Testis (tissue), 2 donors: Measurements from ENCODE around the gene COL6A3.

Source experiments
- POLR2A ChIP-seq: fragments of 450-650 bp; IDR thresholded peaks from one replicate; pipeline ENCODE4 v1.6.1; 2017; ENCODE audit warnings: antibody characterized with exemption, mild to moderate bottlenecking, moderate library complexity
- TF ChIP-seq, protein P1 (sequence below), 3 experiments: fragments of 450-650 bp in 2 of 3; fragments of 200-600 bp in 1 of 3; sonication (generic) in 1 of 3; IDR thresholded peaks; one replicate each; pipeline ENCODE4 v1.5.1; 2016 to 2019; ENCODE audit warnings: antibody characterized with exemption in 3 of 3, mild to moderate bottlenecking in 2 of 3, moderate library complexity in 1 of 3

DNA sequence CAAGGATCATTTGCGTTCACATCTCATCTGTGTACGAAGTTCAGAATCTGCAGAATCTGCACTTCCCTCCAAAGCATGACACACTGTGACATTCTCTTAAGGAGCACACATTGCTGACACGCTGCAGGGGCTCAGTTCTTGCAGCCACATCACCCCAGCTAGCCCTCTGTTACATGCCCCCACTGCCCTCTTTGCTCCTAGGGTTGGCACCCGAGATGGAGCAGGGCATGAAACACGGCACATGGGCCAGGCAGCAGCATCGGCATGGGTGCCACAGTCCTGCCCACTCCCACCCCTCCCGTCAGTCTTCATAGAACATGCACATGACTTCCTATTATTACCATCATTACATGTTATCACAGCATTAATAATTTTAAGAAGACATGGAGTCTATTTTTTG lies 76.4 kb downstream of the COL6A3 start:
- TF ChIP-seq, protein P1, sequence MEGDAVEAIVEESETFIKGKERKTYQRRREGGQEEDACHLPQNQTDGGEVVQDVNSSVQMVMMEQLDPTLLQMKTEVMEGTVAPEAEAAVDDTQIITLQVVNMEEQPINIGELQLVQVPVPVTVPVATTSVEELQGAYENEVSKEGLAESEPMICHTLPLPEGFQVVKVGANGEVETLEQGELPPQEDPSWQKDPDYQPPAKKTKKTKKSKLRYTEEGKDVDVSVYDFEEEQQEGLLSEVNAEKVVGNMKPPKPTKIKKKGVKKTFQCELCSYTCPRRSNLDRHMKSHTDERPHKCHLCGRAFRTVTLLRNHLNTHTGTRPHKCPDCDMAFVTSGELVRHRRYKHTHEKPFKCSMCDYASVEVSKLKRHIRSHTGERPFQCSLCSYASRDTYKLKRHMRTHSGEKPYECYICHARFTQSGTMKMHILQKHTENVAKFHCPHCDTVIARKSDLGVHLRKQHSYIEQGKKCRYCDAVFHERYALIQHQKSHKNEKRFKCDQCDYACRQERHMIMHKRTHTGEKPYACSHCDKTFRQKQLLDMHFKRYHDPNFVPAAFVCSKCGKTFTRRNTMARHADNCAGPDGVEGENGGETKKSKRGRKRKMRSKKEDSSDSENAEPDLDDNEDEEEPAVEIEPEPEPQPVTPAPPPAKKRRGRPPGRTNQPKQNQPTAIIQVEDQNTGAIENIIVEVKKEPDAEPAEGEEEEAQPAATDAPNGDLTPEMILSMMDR (IDR thresholded peaks at IDR 0.05): no peak
- no peak for TF ChIP-seq POLR2A
